GM19023 (cell line): Measurements from ENCODE around the gene DUSP19.
A peak's percentile ranks its signal among the peaks of the same experiment; 100 is the strongest.

Experiments
- ATAC-seq: cut with Tn5 transposase; IDR thresholded peaks from one replicate; pipeline ENCODE4 v1.9.1; 2021; ENCODE audit warnings: mild to moderate bottlenecking, moderate library complexity; ENCODE audit not compliant: unreplicated experiment

DUSP19 gene

DNA sequence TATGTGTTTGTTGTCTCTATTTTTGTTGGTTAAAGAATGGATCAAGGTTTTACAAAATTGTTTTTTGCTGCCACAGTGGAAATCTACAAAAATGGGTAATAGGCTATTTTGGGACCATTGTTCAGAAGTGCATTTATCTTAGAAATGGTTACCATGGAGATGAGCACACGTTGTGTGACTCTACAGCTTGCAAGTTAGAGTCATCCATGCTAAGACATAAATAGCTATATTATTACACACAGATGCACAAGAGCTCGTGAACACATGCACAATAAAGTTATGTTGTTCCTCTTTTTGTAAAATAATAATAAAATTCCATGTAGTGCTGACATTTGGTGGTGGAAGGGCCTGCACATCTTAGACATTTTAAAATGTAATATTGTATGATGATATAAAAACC, 15.5 kb upstream of the DUSP19 start:
- ATAC-seq = no peak

DNA sequence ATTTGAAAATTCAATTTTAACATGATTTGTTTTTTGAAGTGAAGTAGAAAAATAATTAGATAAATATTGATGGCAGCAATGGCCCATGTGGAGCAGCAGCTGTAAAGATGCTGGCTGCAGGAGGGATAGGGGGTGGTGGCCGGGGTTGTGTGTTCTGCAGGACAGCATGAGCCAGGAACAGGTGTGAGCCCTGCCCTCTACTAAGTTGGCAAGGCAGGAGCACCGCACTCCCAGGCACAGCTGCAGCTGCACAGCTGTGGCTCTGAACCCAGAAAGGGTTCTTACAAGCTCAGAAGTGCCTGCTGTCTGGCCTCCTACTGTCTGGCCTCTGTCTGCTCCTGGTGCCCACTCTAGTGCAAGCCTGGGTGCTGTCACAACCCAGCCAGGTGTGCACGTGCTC, 10.0 kb upstream of the DUSP19 start:
- ATAC-seq = no peak

DNA sequence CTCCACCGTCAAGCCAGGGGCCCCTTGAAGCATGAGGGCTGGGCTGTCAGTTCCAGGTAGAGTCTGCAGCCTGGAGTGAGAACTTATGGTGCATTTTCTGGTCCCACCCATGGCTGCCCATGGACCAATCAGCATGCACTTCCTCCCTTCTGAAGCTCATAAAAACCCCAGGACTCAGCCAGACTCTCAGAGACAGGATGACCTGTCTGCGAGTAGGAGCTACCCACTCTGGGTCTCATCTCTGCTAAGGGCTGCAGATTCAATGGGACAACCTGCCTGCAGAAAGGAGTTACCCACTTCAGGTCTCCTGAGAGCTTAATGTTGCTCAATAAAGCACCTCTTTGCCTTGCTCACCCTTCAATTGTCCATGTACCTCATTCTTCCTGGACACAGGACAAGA, 9.4 kb upstream of the DUSP19 start:
- ATAC-seq = no peak

DNA sequence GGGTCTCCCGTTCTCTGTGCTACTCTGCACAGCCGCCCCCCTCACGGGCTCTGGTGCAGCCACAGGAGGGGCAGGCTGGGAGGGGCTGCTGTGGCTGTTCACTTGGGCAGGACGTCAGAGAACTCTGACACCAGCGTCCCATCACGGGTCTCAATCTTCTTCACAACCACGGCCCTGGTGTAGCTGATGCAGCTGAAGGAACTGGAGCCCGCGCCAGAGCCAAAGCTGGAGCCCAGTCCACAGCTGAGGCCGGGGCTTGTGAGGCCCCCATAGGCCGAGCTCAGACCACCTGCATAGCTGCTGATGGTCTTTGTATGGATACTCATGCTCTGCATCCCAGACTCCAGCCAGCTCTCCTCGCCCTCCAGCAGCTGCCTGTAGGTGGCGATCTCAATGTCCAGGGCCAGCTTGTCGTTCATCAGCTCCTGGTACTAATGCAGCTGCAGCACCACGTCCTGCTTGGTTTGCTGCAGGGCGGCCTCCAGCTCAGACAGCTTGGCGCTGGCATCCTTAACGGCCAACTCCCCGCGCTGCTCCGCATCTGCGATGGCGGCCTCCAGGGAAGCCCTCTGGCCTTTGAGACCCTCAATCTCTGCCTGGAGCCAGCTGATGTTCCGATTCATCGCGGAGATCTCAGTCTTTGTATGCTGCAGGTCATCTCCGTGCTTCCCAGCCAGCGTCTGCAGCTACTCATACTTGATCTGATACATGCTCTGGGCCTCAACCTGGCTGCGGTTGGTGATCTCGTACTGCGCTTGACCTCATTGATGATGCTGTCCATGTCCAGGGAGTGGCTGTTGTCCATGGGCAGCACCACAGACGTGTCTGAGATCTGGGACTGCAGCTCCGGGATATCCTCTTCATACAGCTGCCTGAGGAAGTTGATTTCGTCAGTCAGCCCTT, 7.4 kb upstream of the DUSP19 start:
- no peak for ATAC-seq

DNA sequence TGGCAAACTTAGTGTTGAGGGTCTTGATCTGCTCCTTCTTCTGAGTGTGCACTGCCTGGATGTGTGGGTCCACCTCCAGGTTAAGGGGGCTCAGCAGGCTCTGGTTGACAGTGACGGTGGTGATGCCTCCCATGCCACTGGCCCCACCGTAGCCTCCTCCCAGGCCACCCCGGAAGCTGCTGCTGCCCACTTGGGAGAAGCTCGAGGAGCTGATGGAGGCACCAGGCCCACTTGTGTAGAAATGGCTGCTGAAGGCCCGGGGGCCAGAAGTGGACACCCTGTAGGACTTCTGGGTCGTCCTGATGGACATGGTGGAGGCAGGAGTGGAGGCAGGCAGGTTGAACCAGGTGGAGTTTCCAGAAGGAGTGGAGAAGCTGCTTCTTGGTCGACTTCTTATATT, 6.4 kb upstream of the DUSP19 start:
- ATAC-seq = no peak

DNA sequence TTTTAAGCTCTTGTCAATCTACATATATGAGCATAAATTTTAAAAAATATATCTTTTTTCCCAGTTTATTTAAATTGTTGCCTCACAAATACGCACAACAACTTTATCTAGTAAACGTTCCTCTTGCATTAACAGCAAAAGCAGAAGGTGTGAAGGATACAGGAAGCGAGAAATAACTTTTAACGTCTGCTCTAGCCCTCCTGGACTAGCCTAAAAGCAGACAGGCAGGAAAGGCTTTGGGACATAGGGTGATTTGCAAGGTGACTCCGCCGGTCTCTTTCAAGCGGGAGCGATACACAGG, 434 bp upstream of the DUSP19 start:
- no peak for ATAC-seq

DNA sequence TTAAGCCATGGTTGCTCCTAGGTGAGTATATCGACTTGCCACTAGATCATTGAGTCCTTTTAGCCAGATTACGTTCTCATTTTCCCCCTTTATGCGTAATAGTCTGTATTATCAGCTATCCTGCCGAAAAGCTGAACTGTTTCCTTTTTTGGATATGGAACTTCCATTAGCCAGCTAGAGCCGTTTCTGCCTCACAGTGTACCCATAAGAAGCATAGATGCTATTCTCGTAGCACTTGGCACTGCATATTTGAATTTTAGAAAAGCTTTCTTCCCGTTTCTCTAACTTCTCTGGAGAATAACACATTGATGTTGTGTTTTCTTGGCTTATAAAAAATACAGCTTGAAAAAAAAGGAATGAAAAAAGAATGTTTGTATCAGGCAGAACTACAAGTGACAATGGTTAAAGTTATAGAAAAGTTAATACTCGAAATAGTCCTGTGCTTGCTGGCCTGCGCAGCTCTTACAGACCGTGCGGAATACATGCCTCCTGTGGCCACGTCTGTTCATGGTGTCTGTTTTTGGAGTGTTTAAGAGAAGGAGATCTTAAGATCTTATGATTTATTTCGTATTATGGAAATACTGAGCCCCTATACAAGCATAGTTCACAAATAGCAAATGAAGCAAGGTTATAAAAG, 710 bp downstream of the DUSP19 start:
- ATAC-seq = peak; percentile 28

DNA sequence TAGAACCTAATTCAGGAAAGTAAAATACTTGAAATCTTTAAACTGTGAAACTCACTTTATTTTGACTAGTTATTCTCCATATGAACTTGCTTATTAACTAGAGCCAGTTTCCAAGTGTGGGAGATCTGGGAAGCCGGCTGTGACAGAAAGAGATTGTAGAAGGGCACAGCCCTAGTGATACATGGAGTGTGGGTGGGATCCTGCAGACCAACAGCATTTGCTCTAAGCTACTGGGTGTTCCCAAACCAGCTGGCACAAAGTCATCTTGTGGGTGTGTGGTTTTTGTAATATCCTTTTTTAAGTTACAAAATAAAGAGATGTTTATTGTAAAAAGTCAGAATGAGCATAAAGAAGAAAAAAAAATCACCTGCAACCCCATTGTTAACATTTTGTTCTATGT, 3.4 kb downstream of the DUSP19 start:
- ATAC-seq = no peak

DNA sequence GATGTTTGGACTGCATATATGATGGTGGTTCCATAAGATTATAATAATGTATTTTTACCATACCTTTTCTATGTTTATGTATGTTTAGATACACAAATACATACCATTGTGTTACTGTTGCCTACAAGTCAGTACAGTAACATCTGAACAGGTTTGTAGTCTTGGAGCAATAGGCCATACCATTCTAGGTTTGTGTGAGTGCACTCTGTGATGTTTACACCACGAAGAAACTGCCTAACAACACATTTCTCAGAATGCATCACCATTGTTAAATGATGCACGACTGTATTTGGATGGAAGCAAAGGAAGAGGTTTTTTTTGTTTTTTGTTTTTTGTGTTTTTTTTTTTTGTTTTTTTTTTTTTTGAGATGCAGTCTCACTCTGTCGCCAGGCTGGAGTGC, 9.5 kb downstream of the DUSP19 start:
- ATAC-seq = no peak

DNA sequence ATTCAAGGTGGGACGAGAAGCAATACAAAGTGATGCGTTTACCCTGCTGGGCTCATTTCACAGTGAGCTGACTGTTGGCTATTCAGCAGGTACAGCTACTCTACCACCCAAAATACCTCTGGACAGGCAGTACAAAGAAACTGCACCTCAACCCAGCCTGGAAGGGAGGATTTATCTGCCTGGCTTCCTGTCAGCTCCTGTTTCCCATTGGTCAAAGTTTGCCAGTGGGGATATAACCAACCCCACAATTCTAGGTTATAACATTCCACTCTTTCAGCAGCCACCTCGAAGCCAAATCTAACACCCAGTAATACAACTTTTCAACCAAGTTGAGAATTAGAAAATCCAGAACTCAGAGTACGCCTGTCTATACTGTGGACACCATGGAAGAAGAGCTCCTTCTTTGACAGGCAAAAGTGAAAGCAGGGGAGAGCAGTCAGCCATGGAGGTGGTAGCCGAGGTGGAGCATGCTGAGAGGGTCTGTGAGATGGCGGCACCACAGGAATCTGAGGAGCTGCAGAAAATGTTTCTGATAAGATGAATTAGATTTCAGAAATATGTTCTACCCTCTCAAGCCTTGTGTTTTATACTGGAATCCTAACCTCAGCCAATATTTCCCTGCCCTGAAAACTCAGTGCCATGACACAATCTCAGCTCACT, 10.8 kb downstream of the DUSP19 start:
- ATAC-seq = peak; percentile 51

DNA sequence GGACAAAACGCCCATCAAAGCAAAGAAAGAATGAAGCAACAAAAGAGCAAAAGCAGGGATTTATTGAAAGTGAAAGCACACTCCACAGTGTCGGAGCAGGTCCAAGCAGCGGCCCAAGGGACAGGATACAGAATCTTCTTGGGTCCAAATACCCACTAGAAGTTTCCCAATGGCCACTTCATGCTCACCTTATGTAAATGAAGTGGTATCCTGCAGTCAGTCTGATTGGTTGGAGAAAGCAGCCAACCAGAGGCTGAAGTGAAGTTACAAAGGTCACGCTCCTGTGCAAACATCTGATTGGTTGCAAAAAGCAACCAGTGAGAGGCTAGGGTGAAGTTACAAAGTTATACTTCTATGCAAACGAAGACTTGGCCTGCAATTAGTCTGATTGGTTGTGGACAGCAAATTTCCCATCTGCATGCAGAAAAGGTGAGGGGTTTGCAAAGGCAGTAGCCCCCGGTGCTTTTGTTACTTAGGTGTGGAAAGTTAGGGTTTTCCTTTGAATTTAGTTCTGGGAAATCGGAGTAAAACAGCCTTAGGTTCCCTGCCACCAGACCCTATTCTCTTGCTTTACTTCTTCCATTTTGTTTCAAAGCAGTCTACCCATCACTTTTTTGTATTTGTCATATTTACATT, 12.9 kb downstream of the DUSP19 start:
- no peak for ATAC-seq

DNA sequence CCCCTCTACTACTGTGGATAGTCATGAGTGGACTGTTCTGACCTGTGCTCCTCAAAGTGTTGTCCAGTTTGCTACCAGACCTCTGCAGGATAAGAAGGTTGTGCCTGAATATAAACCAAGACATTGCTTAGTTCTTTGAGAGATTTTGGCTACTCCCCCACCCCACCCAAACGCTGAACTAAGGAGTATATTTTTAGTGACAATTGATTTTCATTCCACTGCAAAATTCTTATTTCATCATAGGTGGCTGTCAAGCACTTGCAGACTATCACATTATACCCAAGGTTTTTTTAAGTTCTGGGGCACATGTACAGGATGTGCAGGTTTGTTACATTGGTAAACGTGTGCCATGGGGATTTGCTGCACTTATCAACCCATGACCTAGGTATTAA, 13.4 kb downstream of the DUSP19 start:
- no peak for ATAC-seq

DNA sequence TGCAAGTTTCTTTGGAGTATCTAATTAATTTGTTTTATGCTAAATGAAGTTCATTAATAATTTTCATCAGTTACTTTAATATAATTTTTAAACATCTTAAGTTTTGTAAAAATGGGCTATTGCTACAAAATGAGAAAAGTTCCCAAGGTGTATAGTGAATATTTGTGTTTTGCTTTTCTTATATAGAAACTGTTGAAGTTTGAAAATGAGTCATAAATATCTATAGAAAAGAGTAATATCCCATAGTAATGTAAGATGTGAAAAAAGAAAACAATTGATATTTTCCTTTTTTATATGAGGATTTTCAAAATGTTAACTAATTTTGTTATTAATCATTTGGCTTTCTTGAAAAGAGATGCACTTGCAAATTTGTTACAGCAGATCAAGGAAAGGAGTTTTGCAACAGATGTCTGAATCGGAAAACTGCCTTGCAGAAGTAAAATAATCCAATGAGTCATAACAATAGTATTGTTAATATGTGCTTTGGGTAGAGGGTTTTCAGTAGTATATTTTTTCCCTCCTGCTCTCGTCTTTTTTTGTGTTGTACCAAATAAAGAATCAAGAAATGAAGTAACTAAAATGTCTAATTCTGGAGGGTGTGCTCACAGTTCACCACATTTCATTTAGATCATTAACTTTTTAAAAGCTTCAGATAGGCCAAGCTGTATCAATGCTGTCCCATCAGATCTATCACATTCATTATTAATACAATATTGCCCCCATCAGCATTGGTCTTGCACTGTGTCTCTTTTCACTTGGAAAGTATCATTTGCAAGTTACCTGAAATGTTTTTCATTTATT, 15.5 kb downstream of the DUSP19 start:
- ATAC-seq = peak; percentile 75

DNA sequence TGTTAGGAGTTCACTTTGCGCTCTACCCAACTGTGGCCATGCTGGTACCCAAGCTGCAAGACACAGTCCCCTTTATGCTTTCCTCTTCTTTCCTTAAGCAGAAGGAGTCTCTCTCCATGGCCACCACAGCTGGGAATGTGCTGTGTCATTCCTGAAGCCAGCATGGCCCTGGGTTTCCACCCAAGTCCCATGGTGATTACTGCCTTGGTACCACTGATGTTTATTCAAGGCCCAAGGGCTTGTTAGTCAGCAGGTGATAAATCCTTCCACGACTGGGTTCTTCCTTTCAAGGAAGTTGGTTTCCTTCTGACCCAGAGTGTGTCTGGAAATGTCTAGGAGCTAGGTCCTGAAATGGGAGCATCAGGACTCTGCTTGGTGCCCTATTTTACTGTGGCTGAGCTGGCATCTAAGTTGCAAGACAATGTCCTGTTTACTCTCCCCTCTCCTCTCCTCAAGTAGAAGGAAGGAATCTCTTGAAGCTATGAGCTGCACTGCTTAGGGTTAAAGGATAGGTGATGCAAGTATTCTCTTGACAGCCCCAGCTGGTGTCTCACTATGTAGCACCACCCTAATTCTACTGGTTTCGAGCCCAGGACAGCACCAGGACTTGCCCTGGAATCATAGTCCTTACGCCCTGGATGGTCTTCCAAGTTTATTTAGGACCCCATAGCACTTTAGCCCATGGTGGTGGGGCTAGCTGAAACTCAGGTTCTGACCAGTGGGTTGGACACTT, 27.0 kb downstream of the DUSP19 start:
- ATAC-seq = no peak

DNA sequence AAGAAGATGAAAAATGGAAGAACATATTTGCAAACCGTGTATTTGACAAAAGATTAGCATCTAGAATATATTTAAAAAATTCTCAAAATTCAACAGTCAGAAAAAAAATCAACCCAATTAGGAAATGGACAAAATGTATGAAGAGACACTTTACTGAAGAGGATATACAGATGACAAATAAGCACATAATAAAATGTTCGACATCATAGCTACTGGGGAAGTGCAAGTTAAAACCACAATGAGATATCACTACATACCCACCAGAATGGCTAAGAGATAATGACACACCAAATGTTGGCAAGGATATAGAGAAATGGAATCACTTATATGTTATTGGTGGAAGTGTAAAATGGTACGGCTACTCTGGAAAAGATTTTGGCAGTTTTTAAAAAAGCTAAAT, 34.0 kb downstream of the DUSP19 start:
- no peak for ATAC-seq

DNA sequence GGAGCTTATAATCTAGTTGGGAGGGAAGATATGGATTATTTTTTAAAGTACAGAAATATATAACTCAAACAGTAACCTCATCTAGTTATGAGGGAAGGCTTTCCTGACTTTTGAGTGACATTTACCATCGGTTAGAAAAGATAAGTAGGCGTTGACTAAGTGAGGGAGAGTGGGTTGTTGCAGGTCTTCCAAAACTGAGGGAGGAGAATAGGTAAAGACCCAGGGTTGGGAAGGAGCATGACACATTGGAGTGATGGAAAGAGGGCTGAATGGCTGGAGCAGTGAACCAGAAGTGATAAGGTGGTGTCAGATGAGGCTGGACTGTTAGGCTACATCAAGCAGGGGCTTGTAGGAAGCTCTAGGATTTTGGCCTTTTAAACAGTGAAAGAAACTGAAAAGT, 35.1 kb downstream of the DUSP19 start:
- ATAC-seq = no peak

DNA sequence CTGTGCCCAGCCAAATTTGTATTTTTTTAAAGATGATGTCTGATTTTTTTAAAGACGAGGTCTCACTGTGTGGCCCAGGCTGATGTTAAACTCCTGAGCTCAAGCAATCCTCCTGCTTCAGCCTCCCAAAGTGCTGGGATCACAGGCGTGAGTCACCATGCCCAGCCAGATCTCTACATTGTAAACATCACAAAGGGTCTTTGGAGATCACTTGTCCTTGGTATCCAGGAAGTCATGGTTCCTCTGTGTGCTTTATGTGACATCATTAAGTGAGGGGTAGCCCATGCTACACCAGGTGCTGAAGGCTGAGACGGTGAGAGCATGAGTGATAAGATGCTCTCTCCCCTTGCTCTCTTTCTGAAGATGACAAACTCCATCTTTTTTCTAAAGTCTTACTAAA, 38.7 kb downstream of the DUSP19 start:
- ATAC-seq = no peak

DNA sequence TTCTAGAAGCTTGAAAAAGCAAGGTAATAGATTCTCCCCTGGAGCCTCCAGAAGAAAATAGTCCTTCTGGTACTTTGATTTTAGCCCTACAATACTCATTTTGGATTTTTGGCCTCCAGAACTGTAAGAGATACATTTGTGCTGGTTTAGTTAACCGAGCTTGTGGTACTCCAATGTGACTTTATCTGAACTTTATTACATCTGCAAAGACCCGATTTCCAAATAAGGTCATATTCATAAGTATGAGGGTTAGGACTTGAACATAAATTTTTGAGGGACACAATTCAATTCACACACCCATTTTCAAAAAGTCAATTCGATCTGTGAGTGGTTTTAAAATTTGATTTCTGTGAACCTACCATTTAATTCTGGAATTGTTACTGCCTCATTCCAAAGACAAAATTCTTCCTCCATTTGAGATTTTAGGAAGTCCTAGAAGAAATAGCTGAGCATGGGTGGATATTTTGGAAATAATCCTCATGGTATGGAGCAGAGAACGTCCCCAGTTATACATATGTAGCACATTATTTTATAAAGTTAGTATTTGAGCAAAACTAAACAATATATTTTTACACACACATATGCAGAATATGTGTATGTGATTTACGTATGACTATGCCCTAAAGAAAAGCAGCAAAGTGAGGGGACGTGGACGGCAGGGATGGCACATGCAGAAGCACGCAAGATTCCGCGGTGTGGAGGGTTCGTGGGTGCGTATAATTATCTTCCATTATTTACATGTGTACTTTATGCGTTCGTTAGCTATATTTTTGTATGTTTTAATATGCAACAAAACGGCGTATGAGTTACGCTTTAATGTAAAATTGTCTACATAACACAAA, 44.8 kb downstream of the DUSP19 start:
- ATAC-seq = no peak

DNA sequence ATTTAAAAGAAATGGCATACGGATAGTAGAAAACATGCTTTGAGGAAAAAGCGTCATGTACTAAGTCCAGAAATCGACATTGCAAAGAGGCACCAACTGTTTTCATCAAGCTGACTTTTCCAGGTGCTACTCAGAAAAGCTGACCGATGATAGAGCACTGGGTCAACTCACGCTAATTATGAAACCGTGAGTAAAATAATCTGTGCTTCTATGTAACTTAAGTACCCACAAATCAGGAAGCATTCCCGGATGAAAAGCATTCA, 45.3 kb downstream of the DUSP19 start:
- ATAC-seq = peak; percentile 46
